PC-3 (cell line): Measurements from ENCODE around the gene ZDHHC18. TPM values are rescaled to one million over a fixed set of nuclear protein-coding genes. Genes with fewer than 3 reads are reported as not detected.

Experiments used
- ATAC-seq: fragments of 200-7000 bp; cut with Tn5 transposase; 2 replicates; pipeline ENCODE4 v1.9.1; 2020; ENCODE audit warnings: mild to moderate bottlenecking, moderate library complexity
- BruUV-seq: library from RNA; stranded (reverse); fragments of 400-500 nt; replicated peaks from 2 replicates; lab custom pipeline; 2021; lab: Mats Ljungman, UMichigan
- CTCF ChIA-PET: fragments of 300-600 bp; sonication (Branson Sonifier 250); formaldehyde crosslinking; loops from one replicate; lab custom pipeline; 2022; ENCODE audit warnings: antibody characterized with exemption; lab: Charles Lee
- POLR2A ChIA-PET: fragments of 300-600 bp; sonication (Branson Sonifier 250); formaldehyde crosslinking; loops from one replicate; lab custom pipeline; 2022; ENCODE audit warnings: antibody characterized with exemption; ENCODE audit not compliant: unreplicated experiment; lab: Charles Lee
- DNase-seq: peaks from one replicate; pipeline ENCODE4 v3.0.0-alpha.2; 2015
- H2AFZ ChIP-seq: fragments of 300-600 bp; sonication (generic); 2 replicates; pipeline ENCODE4 v1.6.0; 2016; ENCODE audit warnings: antibody characterized with exemption, low read length
- H3F3A ChIP-seq: fragments of 300-600 bp; sonication (generic); one replicate; pipeline ENCODE4 v1.6.0; 2017; ENCODE audit warnings: antibody characterized with exemption, low read length, control low read depth, mild to moderate bottlenecking; ENCODE audit not compliant: unreplicated experiment
- H3K27ac ChIP-seq: fragments of 300-600 bp; sonication (generic); 2 replicates; pipeline ENCODE4 v1.5.1; 2016; ENCODE audit warnings: mild to moderate bottlenecking, low read length
- H3K27me3 ChIP-seq: fragments of 300-600 bp; sonication (generic); 2 replicates; pipeline ENCODE4 v1.6.1; 2016; ENCODE audit warnings: low read length, mixed read lengths
- H3K36me3 ChIP-seq: fragments of 300-600 bp; sonication (generic); 2 replicates; pipeline ENCODE4 v1.6.1; 2016; ENCODE audit warnings: low read depth, mixed run types, low read length, mixed read lengths
- H3K4me1 ChIP-seq: fragments of 300-600 bp; sonication (generic); 2 replicates; pipeline ENCODE4 v1.5.1; 2016; ENCODE audit warnings: low read length; ENCODE audit not compliant: insufficient read depth
- H3K4me2 ChIP-seq: fragments of 300-600 bp; sonication (generic); 2 replicates; pipeline ENCODE4 v1.6.0; 2016; ENCODE audit warnings: low read length
- H3K4me3 ChIP-seq: fragments of 300-600 bp; sonication (generic); 2 replicates; pipeline ENCODE4 v1.5.1; 2016; ENCODE audit warnings: mild to moderate bottlenecking, low read length, mixed read lengths
- H3K79me2 ChIP-seq: fragments of 300-600 bp; sonication (generic); 2 replicates; pipeline ENCODE4 v1.6.1; 2017; ENCODE audit warnings: low read length, mixed read lengths
- H3K9ac ChIP-seq: fragments of 300-600 bp; sonication (generic); 2 replicates; pipeline ENCODE4 v1.6.0; 2016; ENCODE audit warnings: mild to moderate bottlenecking, low read length
- H3K9me2 ChIP-seq: fragments of 300-600 bp; sonication (generic); replicated peaks from 2 replicates; pipeline ENCODE4 v1.6.1; 2016; ENCODE audit warnings: mixed run types, low read length, mixed read lengths
- H3K9me3 ChIP-seq: fragments of 300-600 bp; sonication (generic); 2 replicates; pipeline ENCODE4 v1.6.1; 2016; ENCODE audit warnings: low read length, mixed read lengths
- H4K20me1 ChIP-seq: fragments of 300-600 bp; sonication (generic); 2 replicates; pipeline ENCODE4 v1.6.1; 2016; ENCODE audit warnings: low read length, mixed read lengths
- EZH2 ChIP-seq: fragments of 300-600 bp; sonication (generic); IDR thresholded peaks from one replicate; pipeline ENCODE4 v1.6.1; 2017; ENCODE audit warnings: antibody characterized with exemption, mild to moderate bottlenecking, low read length; ENCODE audit not compliant: unreplicated experiment
- EZH2phosphoT487 ChIP-seq: fragments of 300-600 bp; sonication (generic); IDR thresholded peaks from 2 replicates; pipeline ENCODE4 v1.6.1; 2018; ENCODE audit warnings: mild to moderate bottlenecking, antibody characterized with exemption, low read length, borderline replicate concordance
- intact Hi-C: fragments of 100-400 bp; cut with micrococcal nuclease; formaldehyde crosslinking; loops from 2 replicates; pipeline ENCODE4 v1.9.0; 2023
- total RNA-seq: library from RNA; depleted of rRNA; stranded (reverse); fragments of >200 nt; gene quantifications from 2 replicates; pipeline ENCODE4 v1.2.3, GENCODE V29; 2014
- TF ChIP-seq, protein P1 (sequence below): fragments of 300-600 bp; sonication (generic); conservative IDR thresholded peaks from 2 replicates; pipeline ENCODE4 v1.5.1; 2017; ENCODE audit warnings: antibody characterized with exemption, low read depth, mild to moderate bottlenecking, low read length

ZDHHC18 gene
- total RNA-seq, 1 experiment from 2014 or later = 18.1 TPM

DNA sequence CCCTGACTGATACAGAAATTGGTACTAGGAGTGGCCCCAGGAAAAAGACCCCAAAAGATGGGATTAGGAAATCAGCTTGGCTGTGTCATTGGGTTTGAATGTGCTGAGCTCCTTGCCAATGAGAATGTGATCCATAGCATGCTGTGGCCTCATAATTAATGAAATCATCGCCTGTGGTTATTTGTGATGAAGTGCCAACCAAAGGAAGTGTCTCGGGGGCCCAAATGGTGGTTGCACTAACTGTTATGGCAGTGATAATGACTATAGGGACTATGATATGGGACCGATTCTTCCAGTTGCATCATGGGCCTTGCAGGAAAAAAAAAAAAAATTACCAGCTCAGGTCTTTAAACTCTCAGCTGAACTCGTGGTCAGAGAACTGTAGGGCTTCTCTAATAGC lies 15.4 kb upstream of the ZDHHC18 start:
- no peak overlapping the region for H3K4me3 ChIP-seq
- H3K27ac ChIP-seq = no peak overlapping the region
- H4K20me1 ChIP-seq = no peaks in the 10 kb centered on the region
- H3K9me3 ChIP-seq = no peaks in the 10 kb centered on the region
- intact Hi-C loops = loop anchor here (5.0 kb wide), 1 partner anchor 66 kb away; no protein-coding TSS in a partner anchor
- no peak overlapping the region for H3K9ac ChIP-seq
- BruUV-seq = no TSS peak
- TF ChIP-seq EZH2 (no peak), EZH2phosphoT487 (no peak)
- TF ChIP-seq, protein P1, sequence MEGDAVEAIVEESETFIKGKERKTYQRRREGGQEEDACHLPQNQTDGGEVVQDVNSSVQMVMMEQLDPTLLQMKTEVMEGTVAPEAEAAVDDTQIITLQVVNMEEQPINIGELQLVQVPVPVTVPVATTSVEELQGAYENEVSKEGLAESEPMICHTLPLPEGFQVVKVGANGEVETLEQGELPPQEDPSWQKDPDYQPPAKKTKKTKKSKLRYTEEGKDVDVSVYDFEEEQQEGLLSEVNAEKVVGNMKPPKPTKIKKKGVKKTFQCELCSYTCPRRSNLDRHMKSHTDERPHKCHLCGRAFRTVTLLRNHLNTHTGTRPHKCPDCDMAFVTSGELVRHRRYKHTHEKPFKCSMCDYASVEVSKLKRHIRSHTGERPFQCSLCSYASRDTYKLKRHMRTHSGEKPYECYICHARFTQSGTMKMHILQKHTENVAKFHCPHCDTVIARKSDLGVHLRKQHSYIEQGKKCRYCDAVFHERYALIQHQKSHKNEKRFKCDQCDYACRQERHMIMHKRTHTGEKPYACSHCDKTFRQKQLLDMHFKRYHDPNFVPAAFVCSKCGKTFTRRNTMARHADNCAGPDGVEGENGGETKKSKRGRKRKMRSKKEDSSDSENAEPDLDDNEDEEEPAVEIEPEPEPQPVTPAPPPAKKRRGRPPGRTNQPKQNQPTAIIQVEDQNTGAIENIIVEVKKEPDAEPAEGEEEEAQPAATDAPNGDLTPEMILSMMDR = no peak
- no peak overlapping the region for H2AFZ ChIP-seq
- no peak for ATAC-seq
- H3F3A ChIP-seq = no peaks in the 10 kb centered on the region
- no peak overlapping the region for H3K4me2 ChIP-seq
- ChIA-PET CTCF (interaction anchor here (0.6 to 1.2 kb wide), 2 partner anchors 12 to 22 kb away, joined by 3 read pairs; no protein-coding TSS in a partner anchor), POLR2A (no interaction called here)
- DNase-seq = no peak
- no peaks in the 10 kb centered on the region for H3K9me2 ChIP-seq
- H3K4me1 ChIP-seq = no peaks in the 10 kb centered on the region
- no peaks in the 10 kb centered on the region for H3K36me3 ChIP-seq
- H3K27me3 ChIP-seq = no peaks in the 10 kb centered on the region
- H3K79me2 ChIP-seq = no peaks in the 10 kb centered on the region

DNA sequence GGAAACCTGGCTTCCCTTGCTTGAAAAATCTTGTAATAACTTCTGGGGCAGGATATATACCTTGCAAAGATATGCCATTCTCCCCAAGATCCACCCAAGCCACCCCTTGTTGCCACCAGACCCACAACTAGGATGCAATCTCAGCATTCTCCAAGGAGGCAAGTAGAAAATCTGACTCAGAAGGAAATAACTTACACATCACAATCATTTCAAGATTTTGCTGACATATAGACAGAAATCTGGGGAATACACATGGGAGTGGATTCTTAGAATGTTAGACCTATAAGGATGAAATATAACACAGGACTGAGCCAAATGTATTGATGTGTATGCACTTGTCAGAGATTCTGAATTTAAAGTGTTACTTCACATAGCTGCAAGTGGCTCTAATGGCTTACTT lies 14.8 kb upstream of the ZDHHC18 start:
- Histone ChIP-seq H3K36me3 (no peaks in the 10 kb centered on the region), H3K79me2 (no peaks in the 10 kb centered on the region), H3K9ac (no peak overlapping the region), H3F3A (no peaks in the 10 kb centered on the region), H2AFZ (no peak overlapping the region), H3K9me2 (no peaks in the 10 kb centered on the region), H3K4me2 (no peak overlapping the region), H3K27me3 (no peaks in the 10 kb centered on the region), H4K20me1 (no peaks in the 10 kb centered on the region), H3K9me3 (no peaks in the 10 kb centered on the region), H3K4me3 (no peak overlapping the region), H3K27ac (no peak overlapping the region), H3K4me1 (no peaks in the 10 kb centered on the region)
- ChIA-PET CTCF (interaction anchor here (0.6 kb wide), 1 partner anchor 23 kb away, joined by 3 read pairs; no protein-coding TSS in a partner anchor), POLR2A (no interaction called here)
- intact Hi-C loops = loop anchor here (5.0 kb wide), 1 partner anchor 66 kb away; no protein-coding TSS in a partner anchor
- no TSS peak for BruUV-seq
- ATAC-seq = no peak
- DNase-seq = no peak
- TF ChIP-seq EZH2phosphoT487 (no peak), EZH2 (no peak)
- TF ChIP-seq, protein P1 = no peak

DNA sequence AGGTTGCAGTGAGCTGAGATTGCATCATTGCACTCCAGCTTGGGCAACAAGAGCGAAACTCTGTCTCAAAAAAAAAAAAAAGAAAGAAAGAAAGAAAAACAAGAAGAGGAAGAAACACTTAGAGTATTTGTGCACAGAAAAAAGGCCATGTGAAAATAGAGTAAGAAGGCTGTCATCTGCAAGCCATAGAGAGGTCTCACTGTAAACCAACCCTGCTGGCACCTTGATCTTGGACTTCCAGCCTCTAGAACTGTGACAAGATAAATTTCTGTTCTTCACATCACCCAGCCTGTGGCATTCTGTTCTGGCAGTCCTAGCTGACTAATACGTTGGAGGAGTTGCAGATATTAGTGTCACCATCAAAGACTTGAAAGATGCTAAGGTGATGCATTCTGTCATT lies 12.1 kb upstream of the ZDHHC18 start:
- TF ChIP-seq, protein P1 = no peak
- TF ChIP-seq EZH2phosphoT487 (no peak), EZH2 (no peak)
- no peaks in the 10 kb centered on the region for H3K79me2 ChIP-seq
- H3K4me1 ChIP-seq = no peaks in the 10 kb centered on the region
- no peak for DNase-seq
- no peak overlapping the region for H2AFZ ChIP-seq
- no peak for ATAC-seq
- BruUV-seq = no TSS peak
- H3K27me3 ChIP-seq = no peaks in the 10 kb centered on the region
- no peaks in the 10 kb centered on the region for H3K9me2 ChIP-seq
- ChIA-PET POLR2A (no interaction called here), CTCF (interaction anchor here (0.7 kb wide), 1 partner anchor 26 kb away, joined by 4 read pairs; no protein-coding TSS in a partner anchor)
- H3F3A ChIP-seq = no peaks in the 10 kb centered on the region
- intact Hi-C loops = loop anchor here (5.0 kb wide), 1 partner anchor 63 kb away; no protein-coding TSS in a partner anchor
- H3K36me3 ChIP-seq = no peaks in the 10 kb centered on the region
- no peaks in the 10 kb centered on the region for H4K20me1 ChIP-seq
- H3K4me3 ChIP-seq = no peak overlapping the region
- no peak overlapping the region for H3K9ac ChIP-seq
- no peak overlapping the region for H3K4me2 ChIP-seq
- no peaks in the 10 kb centered on the region for H3K9me3 ChIP-seq
- no peak overlapping the region for H3K27ac ChIP-seq
